Ureter (tissue), 1 donor: ENCODE measurements around the gene ST6GALNAC1. TPM values are rescaled to one million over a fixed set of nuclear protein-coding genes. Genes with fewer than 3 reads are reported as not detected.
A peak's percentile ranks its signal among the peaks of the same experiment; 100 is the strongest.
"Not testable (repeated sequence)": the region's sequence is repeated elsewhere in the genome, so short reads cannot be mapped to it uniquely, and the experiment has no call there.

Source experiments
- DNase-seq: peaks from one replicate; pipeline ENCODE4 v3.0.0-alpha.2; 2020; ENCODE audit warnings: low spot score
- total RNA-seq: library from RNA; stranded (reverse); gene quantifications from one replicate; pipeline ENCODE4 v1.2.4, GENCODE V29; 2023
- donor health status: DM: yes; HTN: yes; CAD: no.

ST6GALNAC1 gene
- total RNA-seq, 1 donor from 2014 or later, result 11.3 TPM

- DNase-seq, result no peak
These were observed 1.5 kb downstream of the ST6GALNAC1 start for GRCh38 chr17:76642032-76642561.

- DNase-seq, result no peak
These were observed 2.1 kb downstream of the ST6GALNAC1 start for GRCh38 chr17:76641501-76641900.

- DNase-seq, result no peak
These were observed 2.8 kb downstream of the ST6GALNAC1 start for GRCh38 chr17:76640550-76641380.

- no peak for DNase-seq
These were observed 5.3 kb downstream of the ST6GALNAC1 start for GRCh38 chr17:76638263-76638662.

GRCh38 chr17:76636486-76637206, 6.9 kb downstream of the ST6GALNAC1 start:
- DNase-seq, result not testable (repeated sequence)

- DNase-seq, result no peak
These were observed 7.7 kb downstream of the ST6GALNAC1 start for GRCh38 chr17:76635659-76636360.

- DNase-seq, result no peak
These were observed 8.5 kb downstream of the ST6GALNAC1 start for GRCh38 chr17:76635039-76635438.

- DNase-seq, result no peak
These were observed 9.8 kb downstream of the ST6GALNAC1 start for GRCh38 chr17:76633628-76634328.

GRCh38 chr17:76631821-76632565, 11.6 kb downstream of the ST6GALNAC1 start:
- DNase-seq, result peak; percentile 59

- DNase-seq, result no peak
These were observed 13.4 kb downstream of the ST6GALNAC1 start for GRCh38 chr17:76630151-76630550.

- no peak for DNase-seq
These were observed 16.0 kb downstream of the ST6GALNAC1 start for GRCh38 chr17:76627510-76627909.

- DNase-seq, result no peak
These were observed 17.1 kb downstream of the ST6GALNAC1 start for GRCh38 chr17:76626442-76626841.

- DNase-seq, result no peak
These were observed 18.1 kb downstream of the ST6GALNAC1 start for GRCh38 chr17:76625496-76625895.

- DNase-seq, result peak; percentile 78
These were observed 20.0 kb downstream of the ST6GALNAC1 start for GRCh38 chr17:76623271-76624146.

- DNase-seq, result no peak
These were observed 25.7 kb downstream of the ST6GALNAC1 start for GRCh38 chr17:76617838-76618237.

- DNase-seq, result no peak
These were observed 28.5 kb downstream of the ST6GALNAC1 start for GRCh38 chr17:76614912-76615617.

GRCh38 chr17:76614064-76614759, 29.3 kb downstream of the ST6GALNAC1 start:
- not testable (repeated sequence) for DNase-seq
